ENCODE results near the gene CDK5R2. TPM values are rescaled to one million over a fixed set of nuclear protein-coding genes. Genes with fewer than 3 reads are reported as not detected.
A peak's percentile ranks its signal among the peaks of the same experiment; 100 is the strongest.

CDK5R2 gene
- total and polyA plus RNA-seq, 2 of the 13 experiments (the other 11 are each of a cell fraction or from before 2014, with no cell fraction given), result not detected

DNA sequence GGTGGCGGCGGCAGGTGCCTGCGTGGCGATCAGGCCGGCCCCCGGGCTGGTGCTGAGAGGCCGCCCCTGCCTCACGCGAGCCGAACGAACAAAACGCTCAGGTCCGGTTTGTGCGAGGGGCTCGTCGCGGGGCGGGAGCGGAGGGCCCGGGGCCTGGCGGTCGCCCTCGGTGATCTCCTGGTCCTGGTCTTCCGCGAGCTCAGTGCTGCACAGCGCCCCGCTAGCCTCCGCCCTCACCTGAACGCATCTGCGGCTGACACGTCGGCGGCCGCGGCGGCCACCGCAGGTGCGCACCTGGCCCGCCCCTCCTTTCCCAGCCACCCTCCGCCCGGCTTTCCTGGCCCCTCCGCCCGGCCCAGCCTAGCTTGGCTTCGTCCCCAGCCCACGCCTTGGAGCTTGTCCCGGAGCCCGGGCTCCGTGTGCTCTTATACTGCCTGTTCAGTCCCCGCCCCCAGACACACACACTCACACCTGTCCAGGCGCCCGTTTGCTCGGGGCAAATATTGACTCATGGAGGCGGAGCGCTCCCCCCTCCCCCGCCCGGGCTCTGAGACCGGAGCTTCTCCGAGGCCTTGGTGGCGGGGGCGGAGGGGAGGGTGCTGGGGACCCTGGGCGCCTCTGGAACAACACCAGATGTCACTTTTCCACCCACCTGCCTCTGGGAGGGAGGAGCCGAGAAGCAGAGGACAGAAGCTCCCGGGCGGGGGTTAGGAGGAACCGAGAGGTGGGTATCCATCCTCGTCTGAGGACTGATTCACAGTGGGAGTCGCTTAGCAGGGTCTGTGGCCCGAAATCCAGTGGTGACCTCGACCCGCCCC, 42.3 kb downstream of the CDK5R2 start (continued):
- TF ChIP-seq, protein P1, sequence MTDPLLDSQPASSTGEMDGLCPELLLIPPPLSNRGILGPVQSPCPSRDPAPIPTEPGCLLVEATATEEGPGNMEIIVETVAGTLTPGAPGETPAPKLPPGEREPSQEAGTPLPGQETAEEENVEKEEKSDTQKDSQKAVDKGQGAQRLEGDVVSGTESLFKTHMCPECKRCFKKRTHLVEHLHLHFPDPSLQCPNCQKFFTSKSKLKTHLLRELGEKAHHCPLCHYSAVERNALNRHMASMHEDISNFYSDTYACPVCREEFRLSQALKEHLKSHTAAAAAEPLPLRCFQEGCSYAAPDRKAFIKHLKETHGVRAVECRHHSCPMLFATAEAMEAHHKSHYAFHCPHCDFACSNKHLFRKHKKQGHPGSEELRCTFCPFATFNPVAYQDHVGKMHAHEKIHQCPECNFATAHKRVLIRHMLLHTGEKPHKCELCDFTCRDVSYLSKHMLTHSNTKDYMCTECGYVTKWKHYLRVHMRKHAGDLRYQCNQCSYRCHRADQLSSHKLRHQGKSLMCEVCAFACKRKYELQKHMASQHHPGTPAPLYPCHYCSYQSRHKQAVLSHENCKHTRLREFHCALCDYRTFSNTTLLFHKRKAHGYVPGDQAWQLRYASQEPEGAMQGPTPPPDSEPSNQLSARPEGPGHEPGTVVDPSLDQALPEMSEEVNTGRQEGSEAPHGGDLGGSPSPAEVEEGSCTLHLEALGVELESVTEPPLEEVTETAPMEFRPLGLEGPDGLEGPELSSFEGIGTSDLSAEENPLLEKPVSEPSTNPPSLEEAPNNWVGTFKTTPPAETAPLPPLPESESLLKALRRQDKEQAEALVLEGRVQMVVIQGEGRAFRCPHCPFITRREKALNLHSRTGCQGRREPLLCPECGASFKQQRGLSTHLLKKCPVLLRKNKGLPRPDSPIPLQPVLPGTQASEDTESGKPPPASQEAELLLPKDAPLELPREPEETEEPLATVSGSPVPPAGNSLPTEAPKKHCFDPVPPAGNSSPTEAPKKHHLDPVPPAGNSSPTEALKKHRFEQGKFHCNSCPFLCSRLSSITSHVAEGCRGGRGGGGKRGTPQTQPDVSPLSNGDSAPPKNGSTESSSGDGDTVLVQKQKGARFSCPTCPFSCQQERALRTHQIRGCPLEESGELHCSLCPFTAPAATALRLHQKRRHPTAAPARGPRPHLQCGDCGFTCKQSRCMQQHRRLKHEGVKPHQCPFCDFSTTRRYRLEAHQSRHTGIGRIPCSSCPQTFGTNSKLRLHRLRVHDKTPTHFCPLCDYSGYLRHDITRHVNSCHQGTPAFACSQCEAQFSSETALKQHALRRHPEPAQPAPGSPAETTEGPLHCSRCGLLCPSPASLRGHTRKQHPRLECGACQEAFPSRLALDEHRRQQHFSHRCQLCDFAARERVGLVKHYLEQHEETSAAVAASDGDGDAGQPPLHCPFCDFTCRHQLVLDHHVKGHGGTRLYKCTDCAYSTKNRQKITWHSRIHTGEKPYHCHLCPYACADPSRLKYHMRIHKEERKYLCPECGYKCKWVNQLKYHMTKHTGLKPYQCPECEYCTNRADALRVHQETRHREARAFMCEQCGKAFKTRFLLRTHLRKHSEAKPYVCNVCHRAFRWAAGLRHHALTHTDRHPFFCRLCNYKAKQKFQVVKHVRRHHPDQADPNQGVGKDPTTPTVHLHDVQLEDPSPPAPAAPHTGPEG (CRISPR knock-in tag; IDR thresholded peaks at IDR 0.05), result no peak
- TF ChIP-seq ZBTB37 (CRISPR knock-in tag; IDR thresholded peaks at IDR 0.05) (peak; percentile 73; the same call in 1 of the 2 replicates), ZNF143 (CRISPR knock-in tag; IDR thresholded peaks at IDR 0.05) (no peak), ZNF607 (CRISPR knock-in tag; IDR thresholded peaks at IDR 0.05; ENCODE audit: borderline replicate concordance) (peak; percentile 51; the same call in 1 of the 2 replicates), EEA1 (CRISPR knock-in tag; IDR thresholded peaks at IDR 0.05; ENCODE audit: borderline replicate concordance) (0 out of 2 replicates have a peak, but pooled peaks have one; percentile 53)
- TF ChIP-seq, protein P2, sequence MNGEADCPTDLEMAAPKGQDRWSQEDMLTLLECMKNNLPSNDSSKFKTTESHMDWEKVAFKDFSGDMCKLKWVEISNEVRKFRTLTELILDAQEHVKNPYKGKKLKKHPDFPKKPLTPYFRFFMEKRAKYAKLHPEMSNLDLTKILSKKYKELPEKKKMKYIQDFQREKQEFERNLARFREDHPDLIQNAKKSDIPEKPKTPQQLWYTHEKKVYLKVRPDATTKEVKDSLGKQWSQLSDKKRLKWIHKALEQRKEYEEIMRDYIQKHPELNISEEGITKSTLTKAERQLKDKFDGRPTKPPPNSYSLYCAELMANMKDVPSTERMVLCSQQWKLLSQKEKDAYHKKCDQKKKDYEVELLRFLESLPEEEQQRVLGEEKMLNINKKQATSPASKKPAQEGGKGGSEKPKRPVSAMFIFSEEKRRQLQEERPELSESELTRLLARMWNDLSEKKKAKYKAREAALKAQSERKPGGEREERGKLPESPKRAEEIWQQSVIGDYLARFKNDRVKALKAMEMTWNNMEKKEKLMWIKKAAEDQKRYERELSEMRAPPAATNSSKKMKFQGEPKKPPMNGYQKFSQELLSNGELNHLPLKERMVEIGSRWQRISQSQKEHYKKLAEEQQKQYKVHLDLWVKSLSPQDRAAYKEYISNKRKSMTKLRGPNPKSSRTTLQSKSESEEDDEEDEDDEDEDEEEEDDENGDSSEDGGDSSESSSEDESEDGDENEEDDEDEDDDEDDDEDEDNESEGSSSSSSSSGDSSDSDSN (CRISPR knock-in tag; IDR thresholded peaks at IDR 0.05), result peak; percentile 87
- TF ChIP-seq, protein P3, sequence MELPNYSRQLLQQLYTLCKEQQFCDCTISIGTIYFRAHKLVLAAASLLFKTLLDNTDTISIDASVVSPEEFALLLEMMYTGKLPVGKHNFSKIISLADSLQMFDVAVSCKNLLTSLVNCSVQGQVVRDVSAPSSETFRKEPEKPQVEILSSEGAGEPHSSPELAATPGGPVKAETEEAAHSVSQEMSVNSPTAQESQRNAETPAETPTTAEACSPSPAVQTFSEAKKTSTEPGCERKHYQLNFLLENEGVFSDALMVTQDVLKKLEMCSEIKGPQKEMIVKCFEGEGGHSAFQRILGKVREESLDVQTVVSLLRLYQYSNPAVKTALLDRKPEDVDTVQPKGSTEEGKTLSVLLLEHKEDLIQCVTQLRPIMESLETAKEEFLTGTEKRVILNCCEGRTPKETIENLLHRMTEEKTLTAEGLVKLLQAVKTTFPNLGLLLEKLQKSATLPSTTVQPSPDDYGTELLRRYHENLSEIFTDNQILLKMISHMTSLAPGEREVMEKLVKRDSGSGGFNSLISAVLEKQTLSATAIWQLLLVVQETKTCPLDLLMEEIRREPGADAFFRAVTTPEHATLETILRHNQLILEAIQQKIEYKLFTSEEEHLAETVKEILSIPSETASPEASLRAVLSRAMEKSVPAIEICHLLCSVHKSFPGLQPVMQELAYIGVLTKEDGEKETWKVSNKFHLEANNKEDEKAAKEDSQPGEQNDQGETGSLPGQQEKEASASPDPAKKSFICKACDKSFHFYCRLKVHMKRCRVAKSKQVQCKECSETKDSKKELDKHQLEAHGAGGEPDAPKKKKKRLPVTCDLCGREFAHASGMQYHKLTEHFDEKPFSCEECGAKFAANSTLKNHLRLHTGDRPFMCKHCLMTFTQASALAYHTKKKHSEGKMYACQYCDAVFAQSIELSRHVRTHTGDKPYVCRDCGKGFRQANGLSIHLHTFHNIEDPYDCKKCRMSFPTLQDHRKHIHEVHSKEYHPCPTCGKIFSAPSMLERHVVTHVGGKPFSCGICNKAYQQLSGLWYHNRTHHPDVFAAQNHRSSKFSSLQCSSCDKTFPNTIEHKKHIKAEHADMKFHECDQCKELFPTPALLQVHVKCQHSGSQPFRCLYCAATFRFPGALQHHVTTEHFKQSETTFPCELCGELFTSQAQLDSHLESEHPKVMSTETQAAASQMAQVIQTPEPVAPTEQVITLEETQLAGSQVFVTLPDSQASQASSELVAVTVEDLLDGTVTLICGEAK (IDR thresholded peaks at IDR 0.05), result no peak
- TF ChIP-seq, protein P3 (CRISPR knock-in tag; IDR thresholded peaks at IDR 0.05), result no peak
